ENCODE results near the gene FOSB.

DNA sequence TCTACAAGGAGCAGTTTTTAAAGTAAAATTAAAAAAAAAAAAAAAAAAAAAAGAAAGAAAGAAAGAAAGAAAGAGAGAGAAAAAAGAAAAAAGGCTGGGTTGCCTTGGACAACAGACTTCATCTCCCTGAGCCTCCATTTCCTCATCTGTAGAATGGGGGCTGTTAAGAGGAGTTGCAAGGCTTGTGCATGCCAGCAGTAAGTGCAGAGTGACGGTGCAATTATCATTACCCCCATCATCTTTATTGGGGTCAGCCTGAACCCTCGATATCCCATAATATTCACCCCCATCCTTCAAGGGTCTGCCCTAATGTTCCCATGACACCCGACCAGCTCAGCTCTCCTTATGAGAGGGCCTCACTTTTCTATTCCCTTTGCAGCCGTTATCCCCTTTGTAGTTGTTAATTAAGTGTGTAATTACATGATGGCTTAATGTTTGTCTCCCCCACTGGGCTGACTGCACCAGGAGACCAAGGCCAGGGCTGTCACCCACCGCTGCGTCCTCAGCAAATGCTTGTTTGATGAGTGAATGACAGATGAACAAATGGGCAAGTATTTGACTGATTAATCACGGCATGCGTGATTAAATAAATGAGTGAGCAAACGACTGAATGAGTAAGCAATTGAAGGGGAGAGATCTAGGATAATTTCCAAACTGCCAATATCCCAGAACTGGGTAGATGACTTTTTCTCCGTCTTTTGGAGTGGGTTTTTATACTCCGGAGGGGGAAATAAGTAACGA is 10.1 kb downstream of the FOSB start:
- TF ChIP-seq CTCF (conservative IDR thresholded peaks at IDR 0.05; ENCODE audit: low read depth in 2 of 2), result no peak
- no peak for TF ChIP-seq POLR2AphosphoS5 (IDR thresholded peaks at IDR 0.05; ENCODE audit: low read depth)
- TF ChIP-seq EZH2 (IDR thresholded peaks at IDR 0.05; ENCODE audit: low read depth, unreplicated experiment), result no peak
- no peak for TF ChIP-seq CREB1 (CRISPR knock-in tag; IDR thresholded peaks at IDR 0.05; ENCODE audit: low read depth)
- no peak for TF ChIP-seq EZH2phosphoT487 (IDR thresholded peaks at IDR 0.05; ENCODE audit: unreplicated experiment)
- TF ChIP-seq, protein P1, sequence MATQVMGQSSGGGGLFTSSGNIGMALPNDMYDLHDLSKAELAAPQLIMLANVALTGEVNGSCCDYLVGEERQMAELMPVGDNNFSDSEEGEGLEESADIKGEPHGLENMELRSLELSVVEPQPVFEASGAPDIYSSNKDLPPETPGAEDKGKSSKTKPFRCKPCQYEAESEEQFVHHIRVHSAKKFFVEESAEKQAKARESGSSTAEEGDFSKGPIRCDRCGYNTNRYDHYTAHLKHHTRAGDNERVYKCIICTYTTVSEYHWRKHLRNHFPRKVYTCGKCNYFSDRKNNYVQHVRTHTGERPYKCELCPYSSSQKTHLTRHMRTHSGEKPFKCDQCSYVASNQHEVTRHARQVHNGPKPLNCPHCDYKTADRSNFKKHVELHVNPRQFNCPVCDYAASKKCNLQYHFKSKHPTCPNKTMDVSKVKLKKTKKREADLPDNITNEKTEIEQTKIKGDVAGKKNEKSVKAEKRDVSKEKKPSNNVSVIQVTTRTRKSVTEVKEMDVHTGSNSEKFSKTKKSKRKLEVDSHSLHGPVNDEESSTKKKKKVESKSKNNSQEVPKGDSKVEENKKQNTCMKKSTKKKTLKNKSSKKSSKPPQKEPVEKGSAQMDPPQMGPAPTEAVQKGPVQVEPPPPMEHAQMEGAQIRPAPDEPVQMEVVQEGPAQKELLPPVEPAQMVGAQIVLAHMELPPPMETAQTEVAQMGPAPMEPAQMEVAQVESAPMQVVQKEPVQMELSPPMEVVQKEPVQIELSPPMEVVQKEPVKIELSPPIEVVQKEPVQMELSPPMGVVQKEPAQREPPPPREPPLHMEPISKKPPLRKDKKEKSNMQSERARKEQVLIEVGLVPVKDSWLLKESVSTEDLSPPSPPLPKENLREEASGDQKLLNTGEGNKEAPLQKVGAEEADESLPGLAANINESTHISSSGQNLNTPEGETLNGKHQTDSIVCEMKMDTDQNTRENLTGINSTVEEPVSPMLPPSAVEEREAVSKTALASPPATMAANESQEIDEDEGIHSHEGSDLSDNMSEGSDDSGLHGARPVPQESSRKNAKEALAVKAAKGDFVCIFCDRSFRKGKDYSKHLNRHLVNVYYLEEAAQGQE (IDR thresholded peaks at IDR 0.05; ENCODE audit: unreplicated experiment), result no peak
- TF ChIP-seq STAT1 (IDR thresholded peaks at IDR 0.05; ENCODE audit: unreplicated experiment), result no peak
- TF ChIP-seq JUNB (IDR thresholded peaks at IDR 0.05; ENCODE audit: unreplicated experiment), result no peak
- no peak for TF ChIP-seq ZNF114 (CRISPR knock-in tag; IDR thresholded peaks at IDR 0.05)

All from GM23338 (cell line).